A673 (cell line): Measurements from ENCODE around the gene SLC26A11. TPM values are rescaled to one million over a fixed set of nuclear protein-coding genes. Genes with fewer than 3 reads are reported as not detected.

Experiments used
- BruUV-seq: library from RNA; stranded (reverse); fragments of 400-500 nt; replicated peaks from 2 replicates; lab custom pipeline; 2021; lab: Mats Ljungman, UMichigan
- CTCF ChIA-PET: fragments of 300-600 bp; sonication (Branson Sonifier 250); formaldehyde crosslinking; loops from one replicate; lab custom pipeline; 2022; ENCODE audit warnings: antibody characterized with exemption; lab: Charles Lee
- POLR2A ChIA-PET: fragments of 300-600 bp; sonication (Branson Sonifier 250); formaldehyde crosslinking; loops from one replicate; lab custom pipeline; 2022; ENCODE audit warnings: antibody characterized with exemption; ENCODE audit not compliant: low non-redundant PET; lab: Charles Lee
- DNase-seq: peaks from one replicate; pipeline ENCODE4 v3.0.0-alpha.2; 2015; ENCODE audit warnings: low spot score
- H3K27ac ChIP-seq: fragments of 200-600 bp; sonication (generic); 2 replicates; pipeline ENCODE4 v1.5.1; 2016; ENCODE audit warnings: mixed run types, low read depth, mild to moderate bottlenecking, mixed read lengths, antibody characterized with exemption, low read length; ENCODE audit not compliant: poor library complexity, severe bottlenecking
- H3K27me3 ChIP-seq: fragments of 200-600 bp; sonication (generic); replicated peaks from 2 replicates; pipeline ENCODE4 v1.6.1; 2017; ENCODE audit warnings: mixed run types, low read depth, mild to moderate bottlenecking, mixed read lengths, antibody characterized with exemption, low read length; ENCODE audit not compliant: insufficient read depth, poor library complexity
- H3K36me3 ChIP-seq: fragments of 200-600 bp; sonication (generic); 2 replicates; pipeline ENCODE4 v1.6.1; 2016; ENCODE audit warnings: mixed run types, mild to moderate bottlenecking, mixed read lengths, antibody characterized with exemption, low read length; ENCODE audit not compliant: insufficient read depth, poor library complexity, severe bottlenecking
- H3K4me1 ChIP-seq: fragments of 200-600 bp; sonication (generic); 2 replicates; pipeline ENCODE4 v1.6.1; 2017; ENCODE audit warnings: mixed run types, mild to moderate bottlenecking, mixed read lengths, antibody characterized with exemption, low read length; ENCODE audit not compliant: insufficient read depth, poor library complexity, severe bottlenecking
- H3K4me3 ChIP-seq: fragments of 200-600 bp; sonication (generic); 2 replicates; pipeline ENCODE4 v1.5.1; 2016; ENCODE audit warnings: low read depth, mixed run types, mild to moderate bottlenecking, mixed read lengths, low read length; ENCODE audit not compliant: poor library complexity, severe bottlenecking
- H3K9me3 ChIP-seq: fragments of 200-600 bp; sonication (generic); 2 replicates; pipeline ENCODE4 v1.6.1; 2016; ENCODE audit warnings: mixed run types, low read depth, mild to moderate bottlenecking, mixed read lengths, antibody characterized with exemption, low read length; ENCODE audit not compliant: poor library complexity, severe bottlenecking
- EZH2 ChIP-seq: fragments of 200-600 bp; sonication (generic); IDR thresholded peaks from 2 replicates; pipeline ENCODE4 v1.6.1; 2017; ENCODE audit warnings: borderline replicate concordance, low read depth, mild to moderate bottlenecking, mixed read lengths, antibody characterized with exemption, low read length; ENCODE audit not compliant: poor library complexity, severe bottlenecking
- intact Hi-C: fragments of 100-400 bp; cut with micrococcal nuclease; formaldehyde crosslinking; loops from one replicate; pipeline ENCODE4 v1.10.0; 2022; ENCODE audit not compliant: unreplicated experiment
- total RNA-seq: library from RNA; stranded (reverse); gene quantifications from 2 replicates; pipeline ENCODE4 v1.2.3, GENCODE V29; 2021
- TF ChIP-seq, protein P1 (sequence below): fragments of 300-800, 200-600 bp; sonication (generic); conservative IDR thresholded peaks from 2 replicates; pipeline ENCODE4 v1.5.1; 2017; ENCODE audit warnings: low read depth, mild to moderate bottlenecking, antibody characterized with exemption, low read length, moderate library complexity, mixed read lengths

Gene SLC26A11
- total RNA-seq, 1 experiment from 2014 or later = 23.5 TPM

DNA sequence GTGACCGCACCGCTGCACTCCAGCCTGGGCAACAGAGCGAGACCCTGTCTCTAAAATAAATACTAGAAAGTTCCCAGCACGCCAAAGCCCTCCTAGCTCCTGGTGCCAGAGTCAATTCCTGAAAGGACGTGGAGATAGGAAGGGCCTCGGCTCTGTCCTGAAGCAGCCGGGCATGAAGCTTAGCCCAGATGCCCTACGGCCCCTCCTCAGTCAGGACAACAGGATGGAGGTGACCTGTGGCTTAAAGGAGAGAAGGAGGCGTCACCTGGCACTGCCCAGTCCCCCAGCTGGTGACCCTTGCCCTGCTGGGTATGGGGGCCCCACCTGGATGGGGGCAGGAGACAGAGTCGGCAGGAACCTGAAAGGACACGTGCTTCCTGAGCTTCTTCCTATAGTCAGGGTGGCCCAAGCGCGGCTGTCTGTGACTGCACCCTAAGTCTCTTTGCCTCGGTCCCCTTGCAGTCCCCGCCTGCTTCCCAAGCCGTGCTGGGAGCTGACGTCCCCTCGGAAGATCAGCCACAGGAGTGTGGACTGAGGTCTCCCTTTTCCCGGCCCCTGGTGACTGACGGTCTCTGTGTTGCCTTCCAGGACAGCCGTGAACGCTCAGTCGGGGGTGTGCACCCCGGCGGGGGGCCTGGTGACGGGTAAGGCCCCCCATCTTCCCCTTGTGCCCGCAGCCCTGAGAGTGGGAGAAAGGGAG lies 25.5 kb downstream of the SLC26A11 start:
- H3K27ac ChIP-seq = no peak overlapping the region
- no peaks in the 10 kb centered on the region for H3K36me3 ChIP-seq
- intact Hi-C loops = no loop called here
- no peaks in the 10 kb centered on the region for H3K9me3 ChIP-seq
- no peak for TF ChIP-seq EZH2
- TF ChIP-seq, protein P1, sequence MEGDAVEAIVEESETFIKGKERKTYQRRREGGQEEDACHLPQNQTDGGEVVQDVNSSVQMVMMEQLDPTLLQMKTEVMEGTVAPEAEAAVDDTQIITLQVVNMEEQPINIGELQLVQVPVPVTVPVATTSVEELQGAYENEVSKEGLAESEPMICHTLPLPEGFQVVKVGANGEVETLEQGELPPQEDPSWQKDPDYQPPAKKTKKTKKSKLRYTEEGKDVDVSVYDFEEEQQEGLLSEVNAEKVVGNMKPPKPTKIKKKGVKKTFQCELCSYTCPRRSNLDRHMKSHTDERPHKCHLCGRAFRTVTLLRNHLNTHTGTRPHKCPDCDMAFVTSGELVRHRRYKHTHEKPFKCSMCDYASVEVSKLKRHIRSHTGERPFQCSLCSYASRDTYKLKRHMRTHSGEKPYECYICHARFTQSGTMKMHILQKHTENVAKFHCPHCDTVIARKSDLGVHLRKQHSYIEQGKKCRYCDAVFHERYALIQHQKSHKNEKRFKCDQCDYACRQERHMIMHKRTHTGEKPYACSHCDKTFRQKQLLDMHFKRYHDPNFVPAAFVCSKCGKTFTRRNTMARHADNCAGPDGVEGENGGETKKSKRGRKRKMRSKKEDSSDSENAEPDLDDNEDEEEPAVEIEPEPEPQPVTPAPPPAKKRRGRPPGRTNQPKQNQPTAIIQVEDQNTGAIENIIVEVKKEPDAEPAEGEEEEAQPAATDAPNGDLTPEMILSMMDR = no peak
- H3K4me1 ChIP-seq = no peaks in the 10 kb centered on the region
- no peak for DNase-seq
- ChIA-PET POLR2A (no interaction called here), CTCF (no interaction called here)
- no peak overlapping the region for H3K4me3 ChIP-seq
- no TSS peak for BruUV-seq
- no peaks in the 10 kb centered on the region for H3K27me3 ChIP-seq

DNA sequence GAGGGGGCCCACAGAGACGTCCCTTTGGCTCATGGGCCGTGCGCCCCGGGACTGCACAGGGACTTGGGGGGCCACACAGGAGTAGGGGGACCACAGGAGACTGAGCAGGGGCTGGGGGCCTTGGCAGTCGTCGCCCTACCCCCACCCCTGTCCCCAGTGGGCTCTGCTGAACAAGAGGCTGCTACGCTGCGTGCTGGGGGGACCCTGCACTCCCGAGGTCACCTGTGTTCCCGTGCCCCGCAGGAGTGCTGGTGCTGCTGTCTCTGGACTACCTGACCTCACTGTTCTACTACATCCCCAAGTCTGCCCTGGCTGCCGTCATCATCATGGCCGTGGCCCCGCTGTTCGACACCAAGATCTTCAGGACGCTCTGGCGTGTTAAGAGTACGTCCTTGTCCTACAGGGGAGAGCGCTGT lies 26.0 kb downstream of the SLC26A11 start:
- DNase-seq = no peak
- no peak for TF ChIP-seq EZH2
- TF ChIP-seq, protein P1 = no peak

DNA sequence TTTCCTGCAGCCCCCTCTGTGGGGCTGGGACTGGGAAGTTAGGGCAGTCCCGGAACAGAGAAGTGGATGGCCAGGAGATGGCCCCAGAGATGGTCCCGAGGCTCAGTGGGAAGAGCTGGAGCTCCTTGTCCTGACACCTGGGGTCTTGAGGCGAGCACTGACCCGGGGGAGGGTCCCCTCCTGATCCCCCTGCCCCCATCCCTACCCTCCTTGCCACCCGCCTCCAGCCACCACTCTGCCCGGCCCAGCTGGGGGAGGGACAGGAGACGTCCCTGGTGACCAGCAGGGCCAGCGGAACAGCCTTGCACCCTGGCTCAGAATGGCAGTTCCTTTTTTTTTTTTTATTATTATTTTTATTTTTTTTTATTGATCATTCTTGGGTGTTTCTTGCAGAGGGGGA lies 26.5 kb downstream of the SLC26A11 start:
- intact Hi-C loops = no loop called here
- no peak overlapping the region for H3K27ac ChIP-seq
- CTCF ChIA-PET = no interaction called here
- DNase-seq = no peak
- H3K4me1 ChIP-seq = no peaks in the 10 kb centered on the region
- POLR2A ChIA-PET = no interaction called here
- TF ChIP-seq EZH2 = no peak
- TF ChIP-seq, protein P1 = no peak
- H3K4me3 ChIP-seq = no peak overlapping the region
- no TSS peak for BruUV-seq
- no peaks in the 10 kb centered on the region for H3K27me3 ChIP-seq
- no peaks in the 10 kb centered on the region for H3K9me3 ChIP-seq
- H3K36me3 ChIP-seq = no peaks in the 10 kb centered on the region

More for the DNA sequence above, 26.0 kb downstream of the SLC26A11 start:
- Histone ChIP-seq H3K4me1 (no peaks in the 10 kb centered on the region), H3K36me3 (no peaks in the 10 kb centered on the region), H3K27ac (no peak overlapping the region), H3K27me3 (no peaks in the 10 kb centered on the region), H3K9me3 (no peaks in the 10 kb centered on the region), H3K4me3 (no peak overlapping the region)
- BruUV-seq = no TSS peak
- intact Hi-C loops = no loop called here
- CTCF ChIA-PET = no interaction called here
- POLR2A ChIA-PET = no interaction called here
